ENCODE data around the gene MUC3A.
"Not testable (repeated sequence)": the region's sequence is repeated elsewhere in the genome, so short reads cannot be mapped to it uniquely, and the experiment has no call there.

Gene MUC3A

DNA sequence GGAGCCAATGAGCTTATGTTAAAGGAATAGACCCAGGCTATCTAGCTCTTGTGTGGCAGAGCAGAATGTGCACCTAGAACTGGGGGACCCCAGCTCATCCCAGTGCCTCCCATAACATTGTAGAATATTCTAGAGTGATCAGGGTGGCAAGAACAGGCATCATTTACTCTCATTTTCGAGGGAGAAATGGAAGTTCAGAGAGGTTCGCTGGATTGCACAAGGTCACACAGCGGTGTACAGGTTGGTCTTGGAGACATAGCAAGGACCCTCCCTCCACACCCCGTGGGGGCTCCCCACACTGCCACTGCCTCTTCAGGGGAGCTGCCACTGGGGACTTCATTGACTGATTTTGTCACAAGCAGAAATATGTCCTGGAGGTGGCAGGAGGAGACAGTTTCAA is 29.0 kb downstream of the MUC3A start:
- H3K27ac ChIP-seq, result no peak overlapping the region
- no peak for TF ChIP-seq ZFX (IDR thresholded peaks at IDR 0.05)
- TF ChIP-seq, protein P1, sequence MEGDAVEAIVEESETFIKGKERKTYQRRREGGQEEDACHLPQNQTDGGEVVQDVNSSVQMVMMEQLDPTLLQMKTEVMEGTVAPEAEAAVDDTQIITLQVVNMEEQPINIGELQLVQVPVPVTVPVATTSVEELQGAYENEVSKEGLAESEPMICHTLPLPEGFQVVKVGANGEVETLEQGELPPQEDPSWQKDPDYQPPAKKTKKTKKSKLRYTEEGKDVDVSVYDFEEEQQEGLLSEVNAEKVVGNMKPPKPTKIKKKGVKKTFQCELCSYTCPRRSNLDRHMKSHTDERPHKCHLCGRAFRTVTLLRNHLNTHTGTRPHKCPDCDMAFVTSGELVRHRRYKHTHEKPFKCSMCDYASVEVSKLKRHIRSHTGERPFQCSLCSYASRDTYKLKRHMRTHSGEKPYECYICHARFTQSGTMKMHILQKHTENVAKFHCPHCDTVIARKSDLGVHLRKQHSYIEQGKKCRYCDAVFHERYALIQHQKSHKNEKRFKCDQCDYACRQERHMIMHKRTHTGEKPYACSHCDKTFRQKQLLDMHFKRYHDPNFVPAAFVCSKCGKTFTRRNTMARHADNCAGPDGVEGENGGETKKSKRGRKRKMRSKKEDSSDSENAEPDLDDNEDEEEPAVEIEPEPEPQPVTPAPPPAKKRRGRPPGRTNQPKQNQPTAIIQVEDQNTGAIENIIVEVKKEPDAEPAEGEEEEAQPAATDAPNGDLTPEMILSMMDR (conservative IDR thresholded peaks at IDR 0.05), result no peak

DNA sequence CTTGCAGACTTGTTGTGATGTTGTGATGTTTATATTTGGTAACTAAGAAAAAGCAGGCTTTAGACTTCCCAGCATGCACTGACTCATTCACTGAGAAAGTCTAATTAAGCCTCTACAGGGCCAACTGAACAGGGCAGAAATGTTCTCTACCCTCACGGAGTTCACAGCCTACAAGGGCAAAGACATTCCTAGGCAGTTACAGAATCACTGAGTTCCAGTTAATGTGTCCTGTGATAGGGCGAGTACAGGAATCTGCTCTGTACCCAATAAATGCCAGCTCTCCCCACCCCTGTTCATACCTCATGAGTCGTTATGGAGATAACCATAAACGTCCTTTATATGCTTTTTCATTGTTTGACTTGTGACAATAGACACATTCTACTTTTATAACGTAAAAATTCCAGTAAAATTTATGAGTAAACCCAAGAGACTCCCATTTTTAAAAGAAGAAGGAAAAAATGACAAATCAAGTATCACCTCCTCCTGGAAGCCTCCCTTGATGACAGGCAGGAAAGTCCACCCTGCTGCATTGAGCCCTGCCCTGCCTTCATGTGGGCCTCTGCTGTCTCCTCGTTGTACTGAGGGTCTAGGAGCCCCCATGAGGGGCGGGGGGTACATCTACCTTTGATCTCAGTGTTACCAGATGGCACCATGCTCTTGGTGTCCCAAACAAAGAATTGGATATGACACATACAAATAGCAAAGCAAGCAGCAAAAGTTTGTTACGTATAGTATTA is 34.3 kb downstream of the MUC3A start:
- TF ChIP-seq, protein P1 (conservative IDR thresholded peaks at IDR 0.05), result no peak
- no peak for TF ChIP-seq ZFX (IDR thresholded peaks at IDR 0.05)
- no peak overlapping the region for H3K27ac ChIP-seq

DNA sequence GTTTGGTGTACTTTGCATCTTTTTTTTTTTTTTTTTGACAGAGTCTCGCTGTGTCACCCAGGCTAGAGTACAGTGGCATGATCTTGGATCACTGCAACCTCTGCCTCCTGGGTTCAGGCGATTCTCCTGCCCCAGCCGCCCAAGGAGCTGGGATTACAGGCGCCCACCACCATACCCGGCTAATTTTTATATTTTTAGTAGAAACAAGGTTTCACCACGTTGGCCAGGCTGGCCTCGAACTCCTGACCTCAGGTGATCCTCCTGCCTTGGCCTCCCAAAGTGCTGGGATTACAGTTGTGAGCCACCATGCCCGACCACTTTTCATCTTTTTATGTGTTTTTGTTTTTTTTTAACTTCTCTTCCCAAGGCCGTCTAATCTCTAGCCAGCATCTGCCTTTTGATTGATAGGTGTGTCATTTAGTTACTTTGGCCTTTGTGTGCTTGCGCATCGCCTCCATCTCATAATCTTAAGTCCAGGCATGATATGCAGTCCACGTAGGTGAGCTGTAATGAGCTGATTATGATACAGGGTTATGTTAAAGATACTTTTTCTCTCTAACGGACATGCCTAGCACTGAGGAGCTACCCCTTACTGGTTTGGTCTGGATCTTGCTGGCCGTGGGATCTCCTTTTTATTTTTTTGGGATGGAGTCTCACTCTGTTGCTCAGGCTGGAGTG is 35.0 kb downstream of the MUC3A start:
- not testable (repeated sequence) for H3K27ac ChIP-seq

DNA sequence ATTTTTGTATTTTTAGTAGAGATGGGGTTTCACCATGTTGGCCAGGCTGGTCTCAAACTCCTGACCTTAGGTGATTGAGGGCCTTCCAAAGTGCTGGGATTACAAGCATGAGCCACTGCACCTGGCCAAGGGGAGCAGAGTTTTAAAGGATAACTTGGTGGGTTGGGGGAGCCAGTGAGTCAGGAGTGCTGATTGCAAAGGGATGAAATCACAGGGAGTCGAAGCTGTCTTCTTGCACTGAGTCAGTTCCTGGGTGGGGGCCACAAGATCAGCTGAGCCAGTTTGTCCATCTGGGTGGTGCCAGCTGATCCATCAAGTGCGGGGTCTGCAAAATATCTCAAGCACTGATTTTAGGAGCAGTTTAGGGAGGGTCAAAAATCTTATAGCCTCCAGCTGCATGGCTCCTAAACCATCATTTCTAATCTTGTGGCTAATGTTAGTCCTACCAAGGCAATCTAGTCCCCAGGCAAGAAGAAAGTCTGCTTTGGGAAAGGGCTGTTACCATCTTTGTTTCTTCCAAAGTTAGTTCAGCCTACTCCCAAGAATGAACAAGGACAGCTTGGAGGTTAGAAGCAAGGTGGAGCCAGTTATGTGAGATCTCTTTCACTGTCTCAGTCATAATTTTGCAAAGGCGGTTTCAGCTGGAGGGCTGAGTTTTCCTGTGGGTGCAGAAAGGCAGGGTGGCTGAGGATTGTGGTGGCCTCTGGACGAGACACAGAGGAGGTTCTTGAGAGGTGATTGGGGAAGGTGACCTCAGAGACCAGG is 35.9 kb downstream of the MUC3A start:
- not testable (repeated sequence) for H3K27ac ChIP-seq

DNA sequence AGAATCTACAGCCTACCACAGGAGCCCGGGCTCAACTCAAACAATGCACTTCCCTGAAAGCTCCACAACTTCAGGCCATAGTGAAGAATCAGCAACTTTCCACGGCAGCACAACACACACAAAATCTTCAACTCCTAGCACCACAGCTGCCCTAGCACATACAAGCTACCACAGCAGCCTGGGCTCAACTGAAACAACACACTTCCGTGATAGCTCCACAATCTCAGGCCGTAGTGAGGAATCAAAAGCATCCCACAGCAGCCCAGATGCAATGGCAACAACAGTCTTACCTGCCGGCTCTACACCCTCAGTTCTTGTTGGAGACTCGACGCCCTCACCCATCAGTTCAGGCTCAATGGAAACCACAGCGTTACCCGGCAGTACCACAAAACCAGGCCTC is 42.3 kb downstream of the MUC3A start:
- no peak for TF ChIP-seq ZFX (IDR thresholded peaks at IDR 0.05)
- TF ChIP-seq, protein P1 (conservative IDR thresholded peaks at IDR 0.05), result no peak
- H3K27ac ChIP-seq, result no peak overlapping the region

DNA sequence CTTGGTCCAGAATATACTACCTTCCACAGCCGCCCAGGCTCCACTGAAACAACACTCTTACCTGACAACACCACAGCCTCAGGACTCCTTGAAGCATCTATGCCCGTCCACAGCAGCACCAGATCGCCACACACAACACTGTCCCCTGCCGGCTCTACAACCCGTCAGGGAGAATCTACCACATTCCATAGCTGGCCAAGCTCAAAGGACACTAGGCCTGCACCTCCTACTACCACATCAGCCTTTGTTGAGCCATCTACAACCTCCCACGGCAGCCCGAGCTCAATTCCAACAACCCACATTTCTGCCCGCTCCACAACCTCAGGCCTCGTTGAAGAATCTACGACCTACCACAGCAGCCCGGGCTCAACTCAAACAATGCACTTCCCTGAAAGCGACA is 42.9 kb downstream of the MUC3A start:
- H3K27ac ChIP-seq, result not testable (repeated sequence)

DNA sequence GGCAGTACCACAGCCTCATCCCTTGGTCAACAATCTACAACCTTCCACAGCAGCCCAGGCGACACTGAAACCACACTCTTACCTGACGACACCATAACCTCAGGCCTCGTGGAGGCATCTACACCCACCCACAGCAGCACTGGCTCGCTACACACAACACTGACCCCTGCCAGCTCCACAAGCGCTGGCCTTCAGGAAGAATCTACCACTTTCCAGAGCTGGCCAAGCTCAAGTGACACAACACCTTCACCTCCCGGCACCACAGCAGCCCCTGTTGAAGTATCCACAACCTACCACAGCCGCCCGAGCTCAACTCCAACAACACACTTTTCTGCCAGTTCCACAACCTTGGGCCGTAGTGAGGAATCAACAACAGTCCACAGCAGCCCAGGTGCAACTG is 45.3 kb downstream of the MUC3A start:
- H3K27ac ChIP-seq, result not testable (repeated sequence)

DNA sequence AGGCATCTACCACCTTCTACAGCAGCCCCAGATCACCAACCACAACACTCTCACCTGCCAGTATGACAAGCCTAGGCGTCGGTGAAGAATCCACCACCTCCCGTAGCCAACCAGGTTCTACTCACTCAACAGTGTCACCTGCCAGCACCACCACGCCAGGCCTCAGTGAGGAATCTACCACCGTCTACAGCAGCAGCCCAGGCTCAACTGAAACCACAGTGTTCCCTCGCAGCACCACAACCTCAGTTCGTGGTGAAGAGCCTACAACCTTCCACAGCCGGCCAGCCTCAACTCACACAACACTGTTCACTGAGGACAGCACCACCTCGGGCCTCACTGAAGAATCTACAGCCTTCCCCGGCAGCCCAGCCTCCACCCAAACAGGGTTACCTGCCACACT is 49.2 kb downstream of the MUC3A start:
- H3K27ac ChIP-seq, result not testable (repeated sequence)

DNA sequence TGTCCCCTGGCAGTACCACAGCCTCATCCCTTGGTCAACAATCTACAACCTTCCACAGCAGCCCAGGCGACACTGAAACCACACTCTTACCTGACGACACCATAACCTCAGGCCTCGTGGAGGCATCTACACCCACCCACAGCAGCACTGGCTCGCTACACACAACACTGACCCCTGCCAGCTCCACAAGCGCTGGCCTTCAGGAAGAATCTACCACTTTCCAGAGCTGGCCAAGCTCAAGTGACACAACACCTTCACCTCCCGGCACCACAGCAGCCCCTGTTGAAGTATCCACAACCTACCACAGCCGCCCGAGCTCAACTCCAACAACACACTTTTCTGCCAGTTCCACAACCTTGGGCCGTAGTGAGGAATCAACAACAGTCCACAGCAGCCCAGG is 50.0 kb downstream of the MUC3A start:
- not testable (repeated sequence) for H3K27ac ChIP-seq

DNA sequence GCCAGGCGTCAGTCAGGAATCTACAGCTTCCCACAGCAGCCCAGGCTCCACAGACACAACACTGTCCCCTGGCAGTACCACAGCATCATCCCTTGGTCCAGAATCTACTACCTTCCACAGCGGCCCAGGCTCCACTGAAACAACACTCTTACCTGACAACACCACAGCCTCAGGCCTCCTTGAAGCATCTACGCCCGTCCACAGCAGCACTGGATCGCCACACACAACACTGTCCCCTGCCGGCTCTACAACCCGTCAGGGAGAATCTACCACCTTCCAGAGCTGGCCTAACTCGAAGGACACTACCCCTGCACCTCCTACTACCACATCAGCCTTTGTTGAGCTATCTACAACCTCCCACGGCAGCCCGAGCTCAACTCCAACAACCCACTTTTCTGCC is 50.7 kb downstream of the MUC3A start:
- not testable (repeated sequence) for H3K27ac ChIP-seq

DNA sequence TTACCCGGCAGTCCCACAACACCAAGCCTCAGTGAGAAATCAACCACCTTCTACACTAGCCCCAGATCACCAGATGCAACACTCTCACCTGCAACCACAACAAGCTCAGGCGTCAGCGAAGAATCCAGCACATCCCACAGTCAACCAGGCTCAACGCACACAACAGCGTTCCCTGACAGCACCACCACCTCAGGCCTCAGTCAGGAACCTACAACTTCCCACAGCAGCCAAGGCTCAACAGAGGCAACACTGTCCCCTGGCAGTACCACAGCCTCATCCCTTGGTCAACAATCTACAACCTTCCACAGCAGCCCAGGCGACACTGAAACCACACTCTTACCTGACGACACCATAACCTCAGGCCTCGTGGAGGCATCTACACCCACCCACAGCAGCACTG is 53.0 kb downstream of the MUC3A start:
- H3K27ac ChIP-seq, result not testable (repeated sequence)

DNA sequence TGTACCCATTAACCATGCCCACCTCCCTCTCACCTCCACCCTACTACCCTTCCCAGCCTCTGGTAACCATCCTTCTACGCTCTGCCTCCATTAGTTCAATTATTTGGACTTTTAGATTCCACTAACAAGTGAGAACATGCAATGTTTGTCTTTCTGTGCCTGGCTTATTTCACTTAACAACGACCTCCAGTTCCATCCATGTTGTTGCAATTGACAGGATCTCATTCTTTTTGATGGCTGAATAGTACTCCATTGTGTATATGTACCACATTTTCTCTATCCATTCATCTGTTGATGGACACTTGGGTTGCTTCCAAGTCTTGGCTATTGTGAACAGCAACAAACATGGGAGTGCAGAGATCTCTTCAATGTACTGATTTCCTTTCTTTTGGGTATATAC is 58.0 kb downstream of the MUC3A start:
- not testable (repeated sequence) for H3K27ac ChIP-seq

Measured in C4-2B (cell line).